RKO (cell line): ENCODE data around the gene RHOBTB1.
A peak's percentile ranks its signal among the peaks of the same experiment; 100 is the strongest.
"Not testable (repeated sequence)": the region's sequence is repeated elsewhere in the genome, so short reads cannot be mapped to it uniquely, and the experiment has no call there.

Experiments used
- DNase-seq: peaks from one replicate; pipeline ENCODE4 v3.0.0-alpha.2; 2016; ENCODE audit warnings: low spot score

Gene RHOBTB1

DNA sequence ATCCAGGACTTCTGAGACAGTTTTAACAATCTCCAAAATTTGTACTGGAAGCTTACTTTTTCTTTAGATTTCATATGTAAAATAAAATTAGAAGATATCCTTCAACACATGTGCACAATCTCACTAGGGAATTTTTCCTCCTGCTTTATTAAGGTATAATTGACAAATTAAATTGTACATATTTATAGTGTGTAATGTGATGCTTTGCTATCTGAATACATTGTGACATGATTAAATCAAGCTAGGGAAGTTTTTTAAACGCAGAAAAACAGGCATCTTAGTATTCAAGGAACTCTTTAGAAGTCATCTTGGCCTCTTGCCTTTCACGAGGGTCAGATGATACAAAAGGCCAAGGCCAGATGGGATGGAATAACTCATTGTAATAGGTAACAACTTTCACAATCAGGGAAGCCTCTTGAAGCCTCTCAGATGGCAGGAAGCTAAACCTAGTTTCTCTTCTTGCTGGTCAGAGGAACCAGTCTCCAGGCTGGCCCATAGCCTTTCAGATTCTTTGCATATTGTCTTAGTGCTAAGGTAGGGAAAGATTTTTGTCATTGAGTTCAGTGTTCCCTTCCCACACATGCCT, 78.7 kb downstream of the RHOBTB1 start:
- no peak for DNase-seq

DNA sequence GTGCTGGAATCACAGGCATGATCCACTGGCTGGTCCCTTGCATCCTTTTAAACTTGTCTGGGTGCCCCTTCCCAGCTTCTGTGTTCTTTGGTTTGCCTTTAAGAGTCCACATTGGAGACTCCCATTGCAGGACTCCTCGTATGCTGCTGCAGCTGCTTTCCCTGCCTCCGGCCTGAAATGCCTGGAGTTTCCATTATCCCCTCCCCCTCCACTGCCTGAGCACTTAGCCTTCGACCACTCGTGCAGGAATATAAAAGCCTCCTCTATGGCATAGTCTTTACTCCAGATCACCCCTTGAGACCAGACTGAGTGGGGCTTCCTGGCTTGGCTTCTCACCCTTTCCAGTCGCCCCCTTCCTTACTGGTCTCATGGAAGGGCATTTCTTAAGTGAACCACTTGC, 80.2 kb downstream of the RHOBTB1 start:
- no peak for DNase-seq

DNA sequence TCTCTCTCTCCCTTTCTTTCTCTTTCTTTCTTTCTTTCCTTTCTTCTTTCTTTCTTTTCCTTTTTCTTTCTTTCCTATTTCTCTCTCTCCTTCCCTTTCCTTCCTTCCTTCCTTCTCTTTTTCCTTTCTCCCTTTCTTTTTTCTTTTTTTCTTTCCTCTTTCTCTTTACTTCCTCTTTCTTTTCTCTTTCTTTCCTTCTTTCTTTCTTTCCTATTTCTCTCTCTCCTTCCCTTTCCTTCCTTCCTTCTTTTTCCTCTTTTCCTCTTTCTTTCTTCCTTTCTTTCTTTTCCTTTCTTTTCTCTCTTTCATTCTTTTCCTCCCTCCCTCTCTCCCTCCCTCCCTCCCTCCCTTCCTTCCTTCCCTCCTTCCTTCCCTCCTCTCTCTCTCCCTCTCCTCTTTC, 81.5 kb downstream of the RHOBTB1 start:
- no peak for DNase-seq

DNA sequence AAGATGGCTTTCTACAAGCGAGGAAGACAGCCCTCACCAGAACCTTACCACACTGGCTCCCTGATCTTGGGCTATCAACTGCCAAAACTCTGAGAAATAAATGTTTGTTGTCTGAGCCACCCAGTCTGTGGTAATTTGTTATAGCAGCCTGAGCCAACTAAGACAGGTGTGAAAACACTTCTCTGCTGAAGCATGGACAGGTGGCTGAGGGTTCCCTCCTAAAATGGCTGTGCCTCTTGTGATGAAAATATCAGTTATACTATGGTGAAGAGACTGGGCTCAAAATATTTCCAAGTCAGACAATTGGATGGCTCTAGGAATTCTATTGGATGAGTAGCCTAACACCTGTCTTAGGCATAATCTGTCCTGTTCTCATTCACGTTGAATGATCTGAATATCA, 87.6 kb downstream of the RHOBTB1 start:
- no peak for DNase-seq

DNA sequence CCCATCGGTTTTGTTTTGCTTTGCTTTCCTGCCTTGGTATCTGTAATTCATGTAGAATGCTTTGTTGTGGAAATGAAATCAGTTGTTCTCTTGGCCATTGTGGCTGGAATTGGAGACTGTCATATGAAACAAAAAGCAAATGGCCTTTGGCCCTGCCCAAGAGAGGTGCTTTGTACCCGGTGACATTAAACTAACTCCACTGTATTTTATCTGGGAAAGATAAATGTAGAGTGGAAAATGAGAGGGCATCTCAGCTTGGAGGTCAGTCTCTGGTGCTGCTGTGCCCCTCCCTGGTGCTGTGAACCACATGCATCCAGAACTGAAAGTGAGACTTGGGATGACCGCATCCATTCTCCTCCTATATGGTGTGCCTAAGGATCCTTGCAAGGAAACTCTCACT, 90.3 kb downstream of the RHOBTB1 start:
- DNase-seq, result no peak

DNA sequence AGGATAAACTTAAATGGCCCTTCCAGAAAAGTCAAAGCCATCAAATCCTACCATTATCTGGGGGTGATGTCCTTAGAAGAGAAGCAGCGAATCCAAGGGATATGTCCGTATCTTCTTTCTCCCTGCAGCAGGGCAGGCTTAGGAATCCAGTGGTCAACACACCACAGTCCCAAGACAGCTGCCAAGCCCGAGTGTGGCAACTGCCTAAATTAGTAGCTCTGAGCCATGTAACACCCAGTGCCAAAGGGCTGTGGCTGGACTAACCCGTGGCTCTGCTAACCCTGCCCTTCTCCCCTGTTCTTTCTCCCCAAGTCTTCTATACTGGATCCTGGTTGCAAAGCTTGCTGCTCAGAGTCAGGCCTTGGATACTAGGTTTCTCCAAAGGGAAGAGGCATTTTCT, 90.9 kb downstream of the RHOBTB1 start:
- no peak for DNase-seq

DNA sequence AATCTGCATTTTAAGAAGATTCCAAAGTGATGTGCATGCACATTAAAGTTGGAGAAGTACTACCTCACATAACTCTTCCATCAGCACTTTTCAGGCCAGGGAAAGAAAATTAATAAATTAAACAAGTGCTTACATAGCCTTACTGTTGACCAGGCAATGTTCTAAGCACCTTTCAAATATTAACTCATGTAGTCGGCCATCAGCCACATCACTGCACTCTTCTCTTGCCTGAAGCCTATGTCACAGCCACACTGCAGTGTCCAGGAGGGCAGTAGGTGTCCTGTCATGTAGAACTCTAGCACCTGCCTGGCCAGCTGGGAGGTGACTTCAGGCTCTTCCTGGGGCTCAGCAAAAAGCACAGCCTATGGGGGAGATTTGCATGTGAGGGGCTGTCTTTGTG, 94.2 kb downstream of the RHOBTB1 start:
- no peak for DNase-seq

DNA sequence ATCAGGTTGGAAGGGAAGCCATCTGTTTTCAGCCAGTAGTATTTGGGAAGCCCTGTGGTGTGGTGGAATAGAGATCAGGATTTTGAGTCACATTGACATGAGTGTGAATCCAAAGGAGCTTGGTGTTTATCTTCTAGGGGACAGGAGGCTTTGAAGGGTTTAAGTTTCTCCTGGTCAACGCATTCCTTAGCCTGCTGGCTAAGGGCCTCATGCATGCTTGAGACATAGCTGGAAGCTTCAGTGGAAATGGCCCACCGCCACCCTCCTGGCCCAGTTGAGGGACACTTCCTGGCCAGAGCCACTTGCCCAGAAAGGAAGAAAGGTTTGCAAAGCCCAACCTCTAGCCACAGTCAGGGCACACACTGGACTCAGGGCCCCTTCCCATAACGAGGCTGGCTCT, 94.8 kb downstream of the RHOBTB1 start:
- DNase-seq, result no peak

DNA sequence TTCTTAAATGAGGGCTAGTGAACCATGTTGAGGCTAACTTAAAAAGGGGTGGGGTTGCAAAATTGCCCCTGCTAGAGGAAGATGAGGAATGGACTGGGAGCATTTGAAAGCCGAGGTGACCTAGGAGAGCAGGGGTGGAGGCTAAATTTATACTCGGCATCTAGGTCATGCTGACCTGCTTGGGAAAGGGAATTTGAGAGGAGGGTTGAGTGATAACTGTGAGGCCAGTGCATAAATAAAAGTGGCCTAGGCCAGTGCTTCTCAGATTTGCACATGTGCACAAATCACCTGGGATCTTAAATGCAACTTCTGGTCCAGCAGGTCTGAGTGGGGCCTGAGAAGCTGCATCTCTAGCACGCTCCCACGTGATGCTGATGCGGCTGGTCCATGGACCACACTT, 95.3 kb downstream of the RHOBTB1 start:
- no peak for DNase-seq

DNA sequence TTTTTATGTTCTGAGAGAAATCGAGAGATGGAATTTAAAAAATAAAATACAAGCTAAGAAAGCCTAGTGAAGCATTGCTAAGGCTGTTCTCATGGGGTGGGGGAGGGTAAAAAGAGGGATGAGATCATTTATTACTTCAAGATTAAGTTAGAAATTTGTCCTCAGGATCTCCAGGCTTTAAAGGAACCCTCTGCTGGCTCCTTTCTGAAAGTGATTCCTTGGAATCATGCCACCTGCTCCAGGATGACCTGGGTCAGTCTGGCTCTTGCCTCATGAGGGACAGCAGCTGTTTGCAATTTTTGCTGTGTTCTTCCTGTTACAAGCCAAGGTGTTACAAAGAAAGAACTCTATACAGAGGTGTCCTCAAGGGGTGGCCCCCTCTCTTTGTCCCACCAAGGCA, 95.9 kb downstream of the RHOBTB1 start:
- no peak for DNase-seq

DNA sequence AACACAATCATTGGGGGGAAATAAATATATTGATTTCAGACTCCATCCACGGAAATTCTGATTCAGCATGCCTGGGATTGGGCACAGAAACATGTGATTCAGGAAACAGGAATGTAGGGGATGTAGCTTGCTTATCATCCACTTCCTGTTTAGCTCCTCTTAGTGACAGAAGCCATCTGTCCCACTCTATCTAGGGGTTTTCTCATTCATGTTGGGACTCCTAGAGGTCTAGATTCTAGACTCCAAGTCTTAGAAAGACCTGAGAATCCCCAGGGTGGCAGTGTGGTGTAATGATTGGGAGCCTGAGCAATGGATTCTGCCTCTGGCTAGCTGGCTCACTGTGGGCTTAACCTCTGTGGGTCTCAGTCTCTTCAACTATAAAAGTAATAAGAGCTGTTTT, 97.8 kb downstream of the RHOBTB1 start:
- DNase-seq, result peak; percentile 38

DNA sequence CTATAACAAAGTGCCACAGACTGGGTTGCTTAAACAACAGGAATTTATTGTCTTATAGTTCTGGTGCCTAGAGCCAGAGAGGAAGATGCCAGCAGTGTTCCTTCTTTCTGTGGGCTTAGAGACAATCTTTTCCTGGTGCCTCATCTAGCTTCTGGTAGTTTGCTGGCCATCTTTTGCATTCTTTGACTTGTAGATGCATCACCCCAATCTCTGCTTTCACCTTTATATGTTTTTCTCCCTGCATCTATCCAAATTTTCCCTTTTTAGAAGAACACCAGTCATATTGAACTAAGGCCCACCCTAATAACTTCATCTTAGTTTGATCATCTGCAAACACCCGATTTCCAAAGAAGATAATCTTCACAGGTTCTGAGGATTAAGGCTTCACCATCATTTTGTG, 98.9 kb downstream of the RHOBTB1 start:
- no peak for DNase-seq

DNA sequence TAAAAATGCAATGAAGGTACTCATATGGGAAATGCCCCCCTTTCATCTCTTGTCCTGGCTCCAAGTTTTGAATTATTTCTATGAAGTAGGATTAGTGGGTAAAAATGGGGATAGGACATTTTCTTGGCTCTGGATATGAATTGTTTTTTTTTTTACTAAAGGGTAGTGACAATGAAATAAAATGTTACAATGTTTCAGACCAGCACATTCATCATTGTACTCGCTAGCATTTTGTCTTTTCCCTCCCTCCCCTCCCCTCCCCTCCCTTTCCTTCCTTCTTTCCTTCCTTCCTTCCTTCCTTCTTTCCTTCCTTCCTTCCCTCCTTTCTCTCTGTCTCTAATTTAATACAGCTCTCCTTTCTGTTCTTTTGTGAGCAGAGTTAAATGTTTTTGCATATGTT, 101.3 kb downstream of the RHOBTB1 start:
- DNase-seq, result no peak

DNA sequence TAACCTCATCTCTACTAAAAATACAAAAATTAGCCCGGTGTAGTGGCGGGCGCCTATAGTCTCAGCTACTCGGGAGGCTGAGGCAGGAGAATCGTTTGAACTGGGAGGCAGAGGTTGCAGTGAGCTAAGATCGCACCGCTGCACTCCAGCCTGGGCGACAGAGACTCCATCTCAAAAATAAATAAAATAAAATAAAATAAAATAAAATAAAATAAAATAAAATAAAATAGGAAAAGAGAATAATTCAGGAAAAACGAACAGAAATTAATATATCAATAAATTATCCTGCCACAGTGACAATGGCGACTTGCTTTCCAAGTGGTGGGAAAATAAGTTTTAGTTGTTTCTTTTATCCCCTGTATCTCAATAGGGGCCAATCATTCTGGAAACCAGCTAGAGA, 102.8 kb downstream of the RHOBTB1 start:
- not testable (repeated sequence) for DNase-seq

DNA sequence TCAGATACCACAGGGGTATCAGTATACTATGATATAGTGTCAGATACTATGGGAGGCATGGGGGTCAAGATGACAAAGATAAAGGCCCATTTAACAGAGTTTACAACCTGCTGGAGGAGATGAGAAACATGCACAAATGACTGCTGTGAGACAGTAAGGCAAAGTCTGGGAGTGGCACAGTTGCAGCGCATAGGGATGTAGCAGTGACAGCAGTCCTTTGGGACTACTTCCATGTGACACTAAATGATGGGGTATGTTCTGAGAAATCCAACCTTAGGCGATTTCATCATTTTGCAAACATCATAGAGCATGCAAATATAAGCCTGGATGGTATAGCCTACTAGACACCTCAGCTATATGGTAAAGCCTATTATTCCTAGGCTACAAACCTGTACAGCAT, 108.9 kb downstream of the RHOBTB1 start:
- no peak for DNase-seq

DNA sequence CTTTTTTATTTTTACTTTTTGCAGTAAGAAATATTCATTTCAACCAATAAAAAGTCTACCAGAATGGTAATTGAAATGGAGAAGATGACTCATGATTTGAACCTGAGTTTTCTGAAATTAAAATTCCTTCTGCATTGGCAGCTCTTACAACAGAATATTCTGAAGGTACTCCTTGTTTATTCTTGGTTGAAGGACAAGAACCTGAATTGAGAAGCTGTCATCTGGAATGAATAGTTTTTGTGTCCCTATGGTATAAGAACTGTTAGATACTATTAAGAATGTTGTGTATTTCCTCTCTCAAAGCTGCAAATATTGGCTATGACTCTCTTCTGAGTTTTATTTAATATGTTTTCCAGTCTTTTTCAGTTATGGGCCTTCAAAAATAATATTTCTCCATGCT, 109.6 kb downstream of the RHOBTB1 start:
- no peak for DNase-seq

DNA sequence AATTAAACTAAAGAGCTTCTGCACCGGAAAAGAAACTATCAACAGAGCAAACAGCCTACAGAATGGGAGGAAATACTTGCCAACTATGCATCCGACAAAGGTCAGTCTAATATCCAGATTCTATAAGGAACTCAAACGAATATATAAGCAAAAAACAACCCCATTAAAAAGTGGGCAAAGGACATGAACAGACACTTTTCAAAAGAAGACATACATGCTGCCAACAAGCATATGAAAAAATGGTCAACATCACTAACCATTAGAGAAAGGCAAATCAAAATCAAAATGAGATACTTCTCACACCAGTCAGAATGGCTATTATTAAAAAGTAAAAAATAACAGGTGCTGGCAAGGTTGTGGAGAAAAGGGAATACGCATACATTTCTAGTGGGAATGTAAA, 111.8 kb downstream of the RHOBTB1 start:
- DNase-seq, result not testable (repeated sequence)

DNA sequence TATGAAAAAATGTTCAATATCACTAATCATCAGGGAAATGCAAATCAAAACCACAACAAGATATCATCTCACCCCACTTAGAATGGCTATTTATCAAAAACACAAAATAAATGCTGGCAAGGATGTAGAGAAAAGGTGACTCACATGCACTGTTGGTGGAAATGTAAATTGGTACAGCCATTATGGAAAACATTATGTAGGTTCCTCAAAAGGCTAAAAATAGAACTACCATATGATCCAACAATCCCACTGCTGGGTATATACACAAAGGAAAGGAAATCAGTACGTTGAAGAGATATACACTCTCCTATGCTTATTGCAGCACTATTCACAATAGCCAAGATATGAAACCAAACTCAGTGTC, 115.5 kb downstream of the RHOBTB1 start:
- no peak for DNase-seq

DNA sequence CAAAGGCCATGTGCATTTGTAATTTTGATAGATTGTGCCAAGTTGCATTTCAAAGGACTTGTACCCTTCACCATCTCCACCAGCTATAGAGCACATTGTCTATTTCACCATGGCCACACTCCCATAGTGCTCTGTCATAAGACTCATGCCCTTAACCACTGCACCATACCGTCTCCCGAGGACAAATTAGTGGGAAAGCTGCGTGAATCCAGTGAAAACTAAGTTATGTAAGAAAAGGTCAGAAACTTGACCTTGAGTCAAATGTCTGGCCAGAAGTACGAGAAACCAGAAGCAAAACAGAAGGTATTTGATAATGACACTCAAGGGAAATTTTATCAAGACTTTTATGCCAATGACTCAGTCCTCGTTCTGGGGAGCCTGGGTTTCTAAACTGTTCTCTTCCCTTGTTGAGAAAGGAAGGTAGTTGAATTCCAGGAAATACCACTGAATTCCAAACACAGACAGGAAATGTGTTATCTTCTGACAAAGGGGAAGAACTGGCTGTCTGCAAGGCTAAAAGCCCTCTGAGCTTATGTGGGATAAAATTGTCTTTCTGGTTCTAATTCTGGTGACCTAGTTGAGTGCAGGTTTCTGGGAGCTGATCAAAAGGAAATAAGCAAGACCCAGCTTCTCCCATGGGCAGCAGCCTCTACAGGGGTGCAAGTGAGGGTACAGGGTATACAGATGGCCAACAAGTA, 116.0 kb downstream of the RHOBTB1 start:
- DNase-seq, result no peak

DNA sequence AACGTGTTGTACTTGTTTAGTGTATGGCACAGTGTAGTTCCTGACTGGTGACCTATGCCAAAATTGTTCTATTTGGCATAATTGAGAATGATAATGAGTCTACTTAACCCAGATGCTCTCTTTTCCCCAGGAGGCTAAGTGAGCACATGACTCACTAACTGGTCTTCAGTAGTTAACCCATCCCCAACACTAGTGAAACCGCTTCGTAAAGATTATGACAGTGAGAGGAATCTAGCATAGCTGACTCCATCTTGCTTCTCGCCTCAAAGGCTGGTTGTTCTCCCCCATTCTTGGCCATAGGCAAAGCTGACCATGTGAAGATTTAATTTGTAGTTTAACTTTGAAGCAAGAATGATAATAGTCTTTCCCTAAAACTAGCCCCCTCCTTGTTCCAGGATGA, 118.5 kb downstream of the RHOBTB1 start:
- no peak for DNase-seq

DNA sequence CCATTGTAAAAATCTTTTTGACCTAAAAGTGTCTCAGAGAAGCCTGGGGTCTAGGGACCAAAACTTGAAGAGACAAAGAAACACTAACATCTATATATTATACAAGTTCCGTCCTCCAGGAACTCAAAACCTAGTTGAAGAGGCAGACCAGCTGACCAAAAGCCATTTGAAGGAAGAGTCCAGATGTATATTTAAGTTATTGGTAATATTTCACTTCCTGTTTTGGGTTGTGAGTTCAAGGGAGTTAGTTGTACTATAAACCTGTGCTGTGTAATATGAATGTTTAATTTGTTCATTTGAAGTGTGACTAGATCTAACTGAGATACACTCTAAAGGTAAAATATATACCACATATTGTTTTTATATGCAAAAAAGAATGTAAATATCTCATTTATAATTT, 120.7 kb downstream of the RHOBTB1 start:
- no peak for DNase-seq

DNA sequence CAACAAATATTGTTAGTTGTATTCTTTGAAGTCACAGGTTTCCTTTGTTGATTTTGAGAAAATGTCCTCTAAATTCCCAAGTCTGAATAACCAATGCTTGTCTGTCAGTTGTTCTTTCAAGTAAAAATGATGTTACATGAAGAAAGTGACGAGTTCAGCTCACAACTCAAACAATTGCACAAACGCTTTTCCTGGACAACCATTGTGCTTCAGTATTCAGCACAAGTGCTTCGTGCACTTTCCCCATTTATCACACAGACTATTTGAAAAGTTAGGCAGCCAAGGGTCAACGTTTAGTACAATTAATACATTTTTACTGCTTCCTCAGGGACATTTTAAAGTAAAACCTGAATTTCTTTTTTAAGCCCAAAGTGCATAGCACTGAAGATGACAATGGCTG, 121.2 kb downstream of the RHOBTB1 start:
- DNase-seq, result no peak

DNA sequence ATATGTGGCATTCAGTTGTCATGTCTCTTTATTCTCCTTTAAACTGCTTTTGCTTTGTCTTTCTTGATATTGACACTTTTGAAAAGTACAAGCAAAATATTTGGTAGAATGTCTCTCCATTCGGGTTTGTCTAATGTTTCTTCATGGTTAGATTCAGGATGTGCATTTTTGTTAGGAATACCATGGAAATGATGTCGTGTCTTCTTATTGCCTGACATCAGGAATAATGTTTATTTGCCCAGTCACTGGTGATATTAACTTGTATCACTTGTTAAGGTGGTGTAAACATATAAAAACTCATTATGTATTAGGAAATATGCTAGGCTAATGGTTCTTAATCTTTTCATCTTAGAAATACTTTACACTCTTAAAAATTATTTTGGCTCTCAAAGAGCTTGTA, 122.3 kb downstream of the RHOBTB1 start:
- no peak for DNase-seq

DNA sequence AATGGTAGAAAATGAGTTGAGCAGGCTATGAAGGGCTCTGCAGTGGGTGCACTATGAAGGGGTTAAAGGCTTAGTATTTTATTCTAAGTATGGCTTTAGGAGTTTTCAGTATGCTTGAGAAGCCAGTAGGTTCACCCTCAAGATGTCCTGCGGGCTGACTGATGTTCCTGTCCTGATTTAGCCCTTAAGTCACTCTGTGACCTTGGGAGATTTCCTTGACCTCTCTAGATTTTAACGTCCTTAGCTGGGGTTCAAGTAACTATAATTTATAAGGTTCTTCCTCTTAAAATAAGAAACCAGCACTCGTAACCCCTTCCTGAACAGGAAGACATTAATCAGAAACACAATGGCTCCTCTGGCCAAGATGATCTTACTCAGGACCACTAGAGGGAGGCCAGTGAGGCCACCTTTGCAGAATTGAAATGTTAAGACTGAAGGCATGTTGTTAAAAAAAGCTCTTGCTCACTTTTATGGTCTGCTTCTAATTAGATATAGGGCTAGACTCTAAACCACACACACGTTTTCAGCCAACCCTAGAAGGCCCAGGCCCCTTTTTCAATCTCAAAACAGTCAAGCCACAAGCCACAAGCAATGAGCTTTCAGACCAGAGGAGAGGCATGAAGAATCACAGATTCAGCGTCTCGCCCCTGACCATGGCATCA, 123.8 kb downstream of the RHOBTB1 start:
- no peak for DNase-seq
